ENCODE measurements around the gene HTRA3. TPM values are rescaled to one million over a fixed set of nuclear protein-coding genes. Genes with fewer than 3 reads are reported as not detected.

Gene HTRA3
- total and polyA plus RNA-seq, 8 donors = 0.56 to 15.6 (median 2.7) TPM

GRCh38 chr4:8296491-8296890 lies 26.9 kb downstream of the HTRA3 start:
- Histone ChIP-seq H3K4me3 (no peak overlapping the region), H3K36me3 (no peaks in the 10 kb centered on the region), H3K4me1 (no peaks in the 10 kb centered on the region), H3K27ac (no peak overlapping the region), H3K27me3 (no peaks in the 10 kb centered on the region), H3K9me3 (no peaks in the 10 kb centered on the region)
- ATAC-seq (no peak), DNase-seq (peak in 1 of 6 donors; percentile 22), FAIRE-seq (no peak)
- TF ChIP-seq, protein P1, sequence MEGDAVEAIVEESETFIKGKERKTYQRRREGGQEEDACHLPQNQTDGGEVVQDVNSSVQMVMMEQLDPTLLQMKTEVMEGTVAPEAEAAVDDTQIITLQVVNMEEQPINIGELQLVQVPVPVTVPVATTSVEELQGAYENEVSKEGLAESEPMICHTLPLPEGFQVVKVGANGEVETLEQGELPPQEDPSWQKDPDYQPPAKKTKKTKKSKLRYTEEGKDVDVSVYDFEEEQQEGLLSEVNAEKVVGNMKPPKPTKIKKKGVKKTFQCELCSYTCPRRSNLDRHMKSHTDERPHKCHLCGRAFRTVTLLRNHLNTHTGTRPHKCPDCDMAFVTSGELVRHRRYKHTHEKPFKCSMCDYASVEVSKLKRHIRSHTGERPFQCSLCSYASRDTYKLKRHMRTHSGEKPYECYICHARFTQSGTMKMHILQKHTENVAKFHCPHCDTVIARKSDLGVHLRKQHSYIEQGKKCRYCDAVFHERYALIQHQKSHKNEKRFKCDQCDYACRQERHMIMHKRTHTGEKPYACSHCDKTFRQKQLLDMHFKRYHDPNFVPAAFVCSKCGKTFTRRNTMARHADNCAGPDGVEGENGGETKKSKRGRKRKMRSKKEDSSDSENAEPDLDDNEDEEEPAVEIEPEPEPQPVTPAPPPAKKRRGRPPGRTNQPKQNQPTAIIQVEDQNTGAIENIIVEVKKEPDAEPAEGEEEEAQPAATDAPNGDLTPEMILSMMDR (IDR thresholded peaks at IDR 0.05) = no peak
- 30 to 42% methylated on average over 3 of the region's 3 CpGs for WGBS, 2 donors
- intact Hi-C loops (cut with DNase I) = no loop called here

GRCh38 chr4:8297141-8297601 lies 27.6 kb downstream of the HTRA3 start:
- Histone ChIP-seq H3K27me3 (no peaks in the 10 kb centered on the region), H3K27ac (no peak overlapping the region), H3K4me3 (no peak overlapping the region), H3K36me3 (no peaks in the 10 kb centered on the region), H3K4me1 (no peaks in the 10 kb centered on the region), H3K9me3 (no peaks in the 10 kb centered on the region)
- TF ChIP-seq, protein P1 (IDR thresholded peaks at IDR 0.05) = no peak
- intact Hi-C loops (cut with DNase I) = no loop called here
- WGBS, 2 donors = 69 to 72% methylated on average over 9 of the region's 9 CpGs
- no peak for FAIRE-seq
- ATAC-seq = no peak
- DNase-seq = peak in 2 of 6 donors; percentile 25 to 48

- Histone ChIP-seq H3K27ac (no peak overlapping the region), H3K9me3 (no peaks in the 10 kb centered on the region), H3K4me3 (no peak overlapping the region), H3K27me3 (no peaks in the 10 kb centered on the region), H3K36me3 (no peaks in the 10 kb centered on the region), H3K4me1 (no peaks in the 10 kb centered on the region)
- FAIRE-seq = no peak
- 63 to 67% methylated on average over 19 to 20 of the region's 20 CpGs for WGBS, 2 donors
- intact Hi-C loops (cut with DNase I) = no loop called here
- peak in 2 of 6 donors; percentile 33 to 41 for DNase-seq
- ATAC-seq = no peak
- TF ChIP-seq, protein P1 (IDR thresholded peaks at IDR 0.05) = no peak
Observed at GRCh38 chr4:8297691-8298485, 28.3 kb downstream of the HTRA3 start.

GRCh38 chr4:8300832-8301231 lies 31.3 kb downstream of the HTRA3 start:
- no peaks in the 10 kb centered on the region for H3K9me3 ChIP-seq
- intact Hi-C loops (cut with DNase I) = no loop called here
- WGBS, 2 donors = 58 to 83% methylated on average over 1 of the region's 1 CpG
- H3K27me3 ChIP-seq = no peaks in the 10 kb centered on the region
- H3K27ac ChIP-seq = no peak overlapping the region
- FAIRE-seq (peak; percentile 57), DNase-seq (no peak), ATAC-seq (no peak)
- H3K4me3 ChIP-seq = no peak overlapping the region
- no peaks in the 10 kb centered on the region for H3K36me3 ChIP-seq
- TF ChIP-seq, protein P1 (IDR thresholded peaks at IDR 0.05) = no peak
- no peaks in the 10 kb centered on the region for H3K4me1 ChIP-seq
